Ascending aorta (tissue), 2 donors: ENCODE measurements around the gene FASTKD1. TPM values are rescaled to one million over a fixed set of nuclear protein-coding genes. Genes with fewer than 3 reads are reported as not detected.

Experiments
- DNase-seq, 2 donors: peaks; one replicate each; pipeline ENCODE4 v3.0.0-alpha.2; 2019; ENCODE audit warnings: low spot score in 2 of 2
- H3K27ac ChIP-seq, 2 donors: fragments of 200-600 bp; sonication (generic); one replicate each; pipeline ENCODE4 v1.5.1; 2016 to 2017; ENCODE audit warnings: mild to moderate bottlenecking in 1 of 2
- H3K27me3 ChIP-seq: fragments of 200-600 bp; sonication (generic); one replicate; pipeline ENCODE4 v1.5.1; 2017
- H3K36me3 ChIP-seq, 2 donors: fragments of 200-600 bp; sonication (generic); one replicate each; pipeline ENCODE4 v1.5.1; 2016
- H3K4me1 ChIP-seq, 2 donors: fragments of 200-600 bp; sonication (generic); one replicate each; pipeline ENCODE4 v1.5.1; 2016 to 2017; ENCODE audit warnings: mild to moderate bottlenecking in 1 of 2
- H3K4me3 ChIP-seq, 2 donors: fragments of 200-600 bp; sonication (generic); one replicate each; pipeline ENCODE4 v1.5.1; 2016 to 2017; ENCODE audit warnings: mild to moderate bottlenecking in 1 of 2
- H3K9me3 ChIP-seq, 2 donors: fragments of 200-600 bp; sonication (generic); one replicate each; pipeline ENCODE4 v1.5.1; 2016
- CTCF ChIP-seq, 3 experiments: fragments of 200-600 bp in 2 of 3; fragments of 450-650 bp in 1 of 3; sonication (generic) in 2 of 3; IDR thresholded peaks; one replicate each; pipeline ENCODE4 v1.5.1; 2016 to 2019; ENCODE audit warnings: antibody characterized with exemption in 3 of 3, mild to moderate bottlenecking in 1 of 3, moderate library complexity in 1 of 3
- intact Hi-C: fragments of 100-400 bp; cut with DNase I; formaldehyde crosslinking; loops from one replicate; pipeline ENCODE4 v1.15.1; 2023
- total RNA-seq: library from RNA; depleted of rRNA; stranded (reverse); fragments of >200 nt; gene quantifications from one replicate; pipeline ENCODE4 v1.1.0, GENCODE V29; 2016

Gene FASTKD1
- total RNA-seq, 1 donor from 2014 or later, result 5.5 TPM

- Histone ChIP-seq H3K36me3 (peaks cover 18 to 23% of the 10 kb centered on the region in 2 donors), H3K9me3 (no peaks in the 10 kb centered on the region), H3K27ac (no peak overlapping the region), H3K4me1 (no peaks in the 10 kb centered on the region), H3K27me3 (no peaks in the 10 kb centered on the region), H3K4me3 (no peak overlapping the region)
- no peak for DNase-seq
- intact Hi-C loops, result no loop called here
- no peak for TF ChIP-seq CTCF (IDR thresholded peaks at IDR 0.05)
Measured at GRCh38 chr2:169495310-169495928, 78.2 kb downstream of the FASTKD1 start.

GRCh38 chr2:169493360-169493759 lies 80.3 kb downstream of the FASTKD1 start:
- no peak for DNase-seq
- Histone ChIP-seq H3K4me3 (no peak overlapping the region), H3K4me1 (no peaks in the 10 kb centered on the region), H3K27ac (no peak overlapping the region), H3K36me3 (peaks cover 11 to 13% of the 10 kb centered on the region in 2 donors), H3K27me3 (no peaks in the 10 kb centered on the region), H3K9me3 (no peaks in the 10 kb centered on the region)
- TF ChIP-seq CTCF (IDR thresholded peaks at IDR 0.05), result no peak
- intact Hi-C loops, result no loop called here

GRCh38 chr2:169491378-169491777 lies 82.3 kb downstream of the FASTKD1 start:
- DNase-seq, result no peak
- Histone ChIP-seq H3K36me3 (peaks cover 12 to 16% of the 10 kb centered on the region in 2 donors), H3K4me3 (no peak overlapping the region), H3K27ac (no peak overlapping the region), H3K27me3 (no peaks in the 10 kb centered on the region), H3K9me3 (no peaks in the 10 kb centered on the region), H3K4me1 (no peaks in the 10 kb centered on the region)
- intact Hi-C loops, result no loop called here
- no peak for TF ChIP-seq CTCF (IDR thresholded peaks at IDR 0.05)

GRCh38 chr2:169490834-169491233 lies 82.8 kb downstream of the FASTKD1 start:
- no peaks in the 10 kb centered on the region for H3K9me3 ChIP-seq
- no peak overlapping the region for H3K4me3 ChIP-seq
- intact Hi-C loops, result no loop called here
- DNase-seq, result no peak
- peaks cover 12 to 21% of the 10 kb centered on the region in 2 donors for H3K36me3 ChIP-seq
- no peaks in the 10 kb centered on the region for H3K27me3 ChIP-seq
- no peak for TF ChIP-seq CTCF (IDR thresholded peaks at IDR 0.05)
- no peak overlapping the region for H3K27ac ChIP-seq
- no peaks in the 10 kb centered on the region for H3K4me1 ChIP-seq

- Histone ChIP-seq H3K36me3 (peaks cover 15 to 21% of the 10 kb centered on the region in 2 donors), H3K9me3 (no peaks in the 10 kb centered on the region), H3K27ac (no peak overlapping the region), H3K4me1 (no peaks in the 10 kb centered on the region), H3K27me3 (no peaks in the 10 kb centered on the region), H3K4me3 (no peak overlapping the region)
- TF ChIP-seq CTCF (IDR thresholded peaks at IDR 0.05), result no peak
- DNase-seq, result no peak
- intact Hi-C loops, result no loop called here
Measured at GRCh38 chr2:169486487-169486886, 87.2 kb downstream of the FASTKD1 start.
